K562 (cell line): ENCODE data around the gene DNAJB13. TPM values are rescaled to one million over a fixed set of nuclear protein-coding genes. Genes with fewer than 3 reads are reported as not detected.

Experiments
- AFF4 ChIP-seq: sonication (generic); formaldehyde crosslinking; IDR thresholded peaks from 2 replicates; pipeline ENCODE4 v1.8.0; 2023; ENCODE audit warnings: mild to moderate bottlenecking, missing genetic modification reagents
- CBX3 ChIP-seq, 2 experiments: IDR thresholded peaks; 1 replicate in 1 of 2; 2 replicates in 1 of 2; pipeline ENCODE4 v1.6.1; 2012; ENCODE audit warnings: inconsistent platforms in 2 of 2, low read length in 2 of 2, borderline replicate concordance in 1 of 2, control low read depth in 1 of 2
- EZH2 ChIP-seq: IDR thresholded peaks from 2 replicates; pipeline ENCODE4 v1.6.1; 2012; ENCODE audit warnings: low read depth, mild to moderate bottlenecking, inconsistent platforms, low read length, borderline replicate concordance
- JUND ChIP-seq, 2 experiments: IDR thresholded peaks; 2 replicates in 1 of 2; 3 replicates in 1 of 2; pipeline ENCODE4 v1.6.1; 2011; ENCODE audit warnings: borderline replicate concordance in 2 of 2, low read depth in 2 of 2, low read length in 2 of 2, improper control_type of control experiment in 1 of 2, missing biosample characterization in 1 of 2, missing genetic modification characterization in 1 of 2, missing genetic modification reagents in 1 of 2
- MAFF ChIP-seq: IDR thresholded peaks from 2 replicates; pipeline ENCODE4 v1.6.1; 2012; ENCODE audit warnings: low read length, improper control_type of control experiment
- PCBP1 ChIP-seq: fragments of 200-400 bp; formaldehyde crosslinking; IDR thresholded peaks from 2 replicates; pipeline ENCODE4 v1.6.1; 2018; ENCODE audit warnings: mild to moderate bottlenecking, low read depth, low read length; ENCODE audit not compliant: poor library complexity, severe bottlenecking
- SNRNP70 ChIP-seq: fragments of 200-400 bp; formaldehyde crosslinking; optimal IDR thresholded peaks from 2 replicates; pipeline ENCODE3; 2017; ENCODE audit warnings: low read depth, low read length
- VEZF1 ChIP-seq: fragments of 200-800 bp; sonication (Bioruptor generic); IDR thresholded peaks from 2 replicates; pipeline ENCODE4 v1.6.1; 2017; ENCODE audit warnings: missing genetic modification characterization, missing compliant biosample characterization
- ZC3H4 ChIP-seq: sonication (generic); formaldehyde crosslinking; IDR thresholded peaks from 2 replicates; pipeline ENCODE4 v1.9.0; 2021; ENCODE audit warnings: missing genetic modification reagents, borderline replicate concordance
- ZNF12 ChIP-seq: sonication (generic); formaldehyde crosslinking; IDR thresholded peaks from 2 replicates; pipeline ENCODE4 v1.4.0; 2020; ENCODE audit warnings: mild to moderate bottlenecking, missing genetic modification reagents
- ZNF143 ChIP-seq: sonication (generic); formaldehyde crosslinking; IDR thresholded peaks from 2 replicates; pipeline ENCODE4 v1.9.0; 2022; ENCODE audit warnings: mild to moderate bottlenecking, missing genetic modification reagents
- ZNF146 ChIP-seq: IDR thresholded peaks from one replicate; pipeline ENCODE4 v1.6.1; 2018; ENCODE audit warnings: missing compliant biosample characterization; ENCODE audit not compliant: unreplicated experiment
- ZNF354B ChIP-seq: fragments of 250-450 bp; sonication (Bioruptor Pico); IDR thresholded peaks from 2 replicates; pipeline ENCODE4 v1.4.0; 2020
- ZNF41 ChIP-seq: fragments of 250-450 bp; sonication (Bioruptor Pico); conservative IDR thresholded peaks from 2 replicates; pipeline ENCODE4 v1.4.0; 2020; ENCODE audit warnings: mild to moderate bottlenecking
- ZNF57 ChIP-seq: fragments of 450-650 bp; formaldehyde crosslinking; IDR thresholded peaks from 2 replicates; pipeline ENCODE4 v1.4.0; 2020; ENCODE audit warnings: mild to moderate bottlenecking, moderate library complexity
- ZNF592 ChIP-seq: fragments of 450-650 bp; IDR thresholded peaks from 2 replicates; pipeline ENCODE4 v1.6.1; 2017; ENCODE audit warnings: antibody characterized with exemption, mild to moderate bottlenecking
- ZSCAN32 ChIP-seq: fragments of 450-650 bp; formaldehyde crosslinking; IDR thresholded peaks from 2 replicates; pipeline ENCODE4 v1.4.0; 2020; ENCODE audit warnings: mild to moderate bottlenecking, moderate library complexity
- polyA plus RNA-seq, 8 experiments: library from polyadenylated mRNA; depleted of rRNA in 4 of 8; stranded (reverse) in 5 of 8; unstranded in 3 of 8; fragments of >200 nt; fragmentation: Nextera tagmentation in 2 of 8; fragmentation: Illumina TruSeq in 1 of 8; extraction: Ambion mirVana in 2 of 8; extraction: Trizol in 1 of 8; gene quantifications; 2 replicates each; pipeline versions ENCODE4 v1.2.1 to v1.2.3, GENCODE V29; 2011 to 2014; ENCODE audit warnings: inconsistent platforms in 1 of 8, missing spikeins in 1 of 8
- total RNA-seq, 7 experiments: library from RNA; depleted of rRNA in 6 of 7; stranded (reverse); fragments of >200 nt in 6 of 7; fragmentation: Illumina TruSeq in 2 of 7; extraction: Trizol in 2 of 7; gene quantifications; 2 replicates each; pipeline versions ENCODE4 v1.2.1 to v1.2.3, GENCODE V29; 2011 to 2021; ENCODE audit warnings: low replicate concordance in 1 of 7

The DNAJB13 gene
- total and polyA plus RNA-seq, 9 of the 15 experiments (the other 6 are each of a cell fraction or from before 2014, with no cell fraction given), result 0.14 TPM; not detected in 8

GRCh38 chr11:73931039-73931645 lies 19.7 kb upstream of the DNAJB13 start (continued):
- TF ChIP-seq JUND (IDR thresholded peaks at IDR 0.05; ENCODE audit: borderline replicate concordance, low read depth, low read length) (0 out of 2 replicates have a peak, but pooled peaks have one; percentile 22), JUND (tag; IDR thresholded peaks at IDR 0.05; ENCODE audit: borderline replicate concordance, low read depth, low read length) (no peak), PCBP1 (no peak), ZNF57 (CRISPR knock-in tag) (no peak), ZNF12 (CRISPR knock-in tag) (no peak), ZNF41 (no peak), ZNF354B (CRISPR knock-in tag) (no peak), MAFF (no peak), CBX3 (IDR thresholded peaks at IDR 0.05; ENCODE audit: borderline replicate concordance in 1 of 2, low read length in 2 of 2) (0 out of 3 replicates have a peak, but pooled peaks of 1 of the 2 experiments have one; percentile 46), ZC3H4 (CRISPR knock-in tag) (no peak), ZSCAN32 (CRISPR knock-in tag) (no peak), EZH2 (no peak), ZNF146 (CRISPR knock-in tag) (no peak), ZNF143 (CRISPR knock-in tag) (peak; percentile 69), AFF4 (no peak), SNRNP70 (no peak), VEZF1 (CRISPR knock-in tag) (no peak), ZNF592 (0 out of 2 replicates have a peak, but pooled peaks have one; percentile 15)
